Prostate gland (tissue), 2 donors: ENCODE measurements around the gene ADD2. TPM values are rescaled to one million over a fixed set of nuclear protein-coding genes. Genes with fewer than 3 reads are reported as not detected.

Source experiments
- DNase-seq: peaks from one replicate; pipeline ENCODE4 v3.0.0-alpha.2; 2019; ENCODE audit warnings: low spot score
- H3K27ac ChIP-seq, 2 donors: fragments of 200-600 bp; sonication (generic); 2 replicates each; pipeline ENCODE4 v1.5.1; 2017 to 2019
- H3K27me3 ChIP-seq: fragments of 200-600 bp; sonication (generic); replicated peaks from 2 replicates; pipeline ENCODE4 v1.5.1; 2019; ENCODE audit not compliant: insufficient read depth
- H3K36me3 ChIP-seq, 2 donors: fragments of 200-600 bp; sonication (generic); 1 replicate in 1 of 2; 2 replicates in 1 of 2; pipeline versions ENCODE4 v1.5.1 to v1.8.1; 2017 to 2019
- H3K4me1 ChIP-seq: fragments of 200-600 bp; sonication (generic); replicated peaks from 2 replicates; pipeline ENCODE4 v1.5.1; 2019
- H3K4me3 ChIP-seq, 2 donors: fragments of 200-600 bp; sonication (generic); 2 replicates each; pipeline ENCODE4 v1.5.1; 2017 to 2019
- H3K9me3 ChIP-seq: fragments of 200-600 bp; sonication (generic); 2 replicates; pipeline ENCODE4 v1.5.1; 2017
- CTCF ChIP-seq, 4 experiments: fragments of 200-600 bp in 2 of 4; fragments of 450-650 bp in 2 of 4; sonication (generic) in 2 of 4; IDR thresholded peaks; 1 replicate in 3 of 4; 2 replicates in 1 of 4; pipeline ENCODE4 v1.5.1; 2016 to 2019; ENCODE audit warnings: antibody characterized with exemption in 4 of 4, mild to moderate bottlenecking in 2 of 4, moderate library complexity in 2 of 4
- POLR2A ChIP-seq: fragments of 450-650 bp; IDR thresholded peaks from one replicate; pipeline ENCODE4 v1.6.1; 2016; ENCODE audit warnings: antibody characterized with exemption, mild to moderate bottlenecking
- POLR2AphosphoS5 ChIP-seq: sonication (generic); formaldehyde crosslinking; IDR thresholded peaks from one replicate; pipeline ENCODE4 v1.6.1; 2017; ENCODE audit warnings: antibody characterized with exemption
- WGBS: methylation state at CpG from one replicate; pipeline ENCODE4 v1.1.5; 2018; 5-methylcytosine and 5-hydroxymethylcytosine counted together
- intact Hi-C: fragments of 100-400 bp; cut with DNase I; formaldehyde crosslinking; loops from one replicate; pipeline ENCODE4 v1.14.2; 2022
- total RNA-seq, 2 donors: library from RNA; depleted of rRNA; stranded (reverse); fragments of >200 nt; gene quantifications; one replicate each; pipeline ENCODE4 v1.1.0, GENCODE V29; 2016

The ADD2 gene
- total RNA-seq, 2 donors from 2014 or later, result 0.32 to 3.1 TPM

- TF ChIP-seq CTCF (IDR thresholded peaks at IDR 0.05) (no peak), POLR2A (no peak), POLR2AphosphoS5 (no peak)
- H3K27ac ChIP-seq, result no peak overlapping the region
- WGBS, result 92% methylated on average over 1 of the region's 1 CpG
- intact Hi-C loops, result no loop called here
- H3K36me3 ChIP-seq, result no peaks in the 10 kb centered on the region
- DNase-seq, result no peak
- no peaks in the 10 kb centered on the region for H3K9me3 ChIP-seq
- H3K27me3 ChIP-seq, result no peaks in the 10 kb centered on the region
- no peaks in the 10 kb centered on the region for H3K4me1 ChIP-seq
- no peak overlapping the region for H3K4me3 ChIP-seq
Observed at GRCh38 chr2:70707706-70708105, 60.3 kb downstream of the ADD2 start.

- DNase-seq, result no peak
- TF ChIP-seq CTCF (IDR thresholded peaks at IDR 0.05) (no peak), POLR2A (no peak), POLR2AphosphoS5 (no peak)
- no peaks in the 10 kb centered on the region for H3K27me3 ChIP-seq
- H3K4me3 ChIP-seq, result no peak overlapping the region
- intact Hi-C loops, result no loop called here
- no peaks in the 10 kb centered on the region for H3K36me3 ChIP-seq
- H3K9me3 ChIP-seq, result no peaks in the 10 kb centered on the region
- H3K27ac ChIP-seq, result no peak overlapping the region
- no peaks in the 10 kb centered on the region for H3K4me1 ChIP-seq
- WGBS, result 95% methylated on average over 35 of the region's 36 CpGs
Observed at GRCh38 chr2:70706026-70706795, 61.8 kb downstream of the ADD2 start.

GRCh38 chr2:70705160-70705850, 62.7 kb downstream of the ADD2 start:
- no peak overlapping the region for H3K4me3 ChIP-seq
- no peaks in the 10 kb centered on the region for H3K4me1 ChIP-seq
- intact Hi-C loops, result no loop called here
- H3K27me3 ChIP-seq, result no peaks in the 10 kb centered on the region
- H3K9me3 ChIP-seq, result no peaks in the 10 kb centered on the region
- no peak overlapping the region for H3K27ac ChIP-seq
- TF ChIP-seq POLR2A (no peak), CTCF (IDR thresholded peaks at IDR 0.05) (no peak), POLR2AphosphoS5 (no peak)
- 91% methylated on average over 8 of the region's 8 CpGs for WGBS
- DNase-seq, result no peak
- H3K36me3 ChIP-seq, result no peaks in the 10 kb centered on the region

- H3K9me3 ChIP-seq, result no peaks in the 10 kb centered on the region
- no peak for DNase-seq
- no peak overlapping the region for H3K27ac ChIP-seq
- H3K36me3 ChIP-seq, result no peaks in the 10 kb centered on the region
- no peaks in the 10 kb centered on the region for H3K4me1 ChIP-seq
- H3K4me3 ChIP-seq, result no peak overlapping the region
- 52% methylated on average over 9 of the region's 9 CpGs for WGBS
- TF ChIP-seq CTCF (IDR thresholded peaks at IDR 0.05) (no peak), POLR2AphosphoS5 (no peak), POLR2A (no peak)
- intact Hi-C loops, result no loop called here
- no peaks in the 10 kb centered on the region for H3K27me3 ChIP-seq
Observed at GRCh38 chr2:70703900-70704549, 64.0 kb downstream of the ADD2 start.
